Measurements from ENCODE around the gene TBC1D5.

The TBC1D5 gene

GRCh38 chr3:17188378-17188777 is 554.1 kb downstream of the TBC1D5 start:
- DNase-seq (ENCODE audit: low spot score), result no peak
- no peak for TF ChIP-seq CTCF (IDR thresholded peaks at IDR 0.05; ENCODE audit: extremely low read depth, insufficient read depth, missing control alignments)
- in situ Hi-C loops (cut with MboI; ENCODE audit: low pct_unique_long_range_greater_than_20kb, low sequenced_read_pairs, unreplicated experiment), result no loop called here

- no peak for DNase-seq (ENCODE audit: low spot score)
- in situ Hi-C loops (cut with MboI; ENCODE audit: low pct_unique_long_range_greater_than_20kb, low sequenced_read_pairs, unreplicated experiment), result no loop called here
- no peak for TF ChIP-seq CTCF (IDR thresholded peaks at IDR 0.05; ENCODE audit: extremely low read depth, insufficient read depth, missing control alignments)
Observed at GRCh38 chr3:17187589-17188184, 554.7 kb downstream of the TBC1D5 start.

GRCh38 chr3:17183951-17184550 is 558.4 kb downstream of the TBC1D5 start:
- in situ Hi-C loops (cut with MboI; ENCODE audit: low pct_unique_long_range_greater_than_20kb, low sequenced_read_pairs, unreplicated experiment), result no loop called here
- no peak for DNase-seq (ENCODE audit: low spot score)
- no peak for TF ChIP-seq CTCF (IDR thresholded peaks at IDR 0.05; ENCODE audit: extremely low read depth, insufficient read depth, missing control alignments)

- TF ChIP-seq CTCF (IDR thresholded peaks at IDR 0.05; ENCODE audit: extremely low read depth, insufficient read depth, missing control alignments), result no peak
- in situ Hi-C loops (cut with MboI; ENCODE audit: low pct_unique_long_range_greater_than_20kb, low sequenced_read_pairs, unreplicated experiment), result no loop called here
Observed at GRCh38 chr3:17182166-17182565, 560.3 kb downstream of the TBC1D5 start.

GRCh38 chr3:17181413-17181907 is 561.0 kb downstream of the TBC1D5 start:
- DNase-seq (ENCODE audit: low spot score), result no peak
- no peak for TF ChIP-seq CTCF (IDR thresholded peaks at IDR 0.05; ENCODE audit: extremely low read depth, insufficient read depth, missing control alignments)
- in situ Hi-C loops (cut with MboI; ENCODE audit: low pct_unique_long_range_greater_than_20kb, low sequenced_read_pairs, unreplicated experiment), result no loop called here

More at GRCh38 chr3:17182166-17182565, 560.3 kb downstream of the TBC1D5 start:
- DNase-seq (ENCODE audit: low spot score), result no peak

- in situ Hi-C loops (cut with MboI; ENCODE audit: low pct_unique_long_range_greater_than_20kb, low sequenced_read_pairs, unreplicated experiment), result no loop called here
- no peak for TF ChIP-seq CTCF (IDR thresholded peaks at IDR 0.05; ENCODE audit: extremely low read depth, insufficient read depth, missing control alignments)
- peak; percentile 57 for DNase-seq (ENCODE audit: low spot score)
Observed at GRCh38 chr3:17179381-17180205, 562.8 kb downstream of the TBC1D5 start.

All from GM13977 (cell line).